GM23338 (cell line): ENCODE results near the gene AKR1D1. TPM values are rescaled to one million over a fixed set of nuclear protein-coding genes. Genes with fewer than 3 reads are reported as not detected.

Experiments used
- ATAC-seq: fragments of 200-7000 bp; cut with Tn5 transposase; 3 replicates; pipeline ENCODE4 v1.9.1; 2020
- DNase-seq: peaks from one replicate; pipeline ENCODE4 v3.0.0-alpha.2; 2015; ENCODE audit warnings: low spot score
- H2AFZ ChIP-seq: fragments of 200-600 bp; sonication (generic); 2 replicates; pipeline ENCODE4 v1.8.0; 2016; ENCODE audit warnings: antibody characterized with exemption, mild to moderate bottlenecking, moderate library complexity
- H3F3A ChIP-seq: fragments of 200-600 bp; sonication (generic); replicated peaks from 2 replicates; pipeline ENCODE4 v1.8.0; 2017; ENCODE audit warnings: antibody characterized with exemption, mixed run types, low read depth
- H3K27ac ChIP-seq: fragments of 200-600 bp; sonication (generic); 2 replicates; pipeline ENCODE4 v1.6.1; 2016; ENCODE audit warnings: low read depth
- H3K27me3 ChIP-seq: fragments of 200-600 bp; sonication (generic); 2 replicates; pipeline ENCODE4 v1.8.0; 2016; ENCODE audit warnings: mild to moderate bottlenecking, mixed run types, moderate library complexity; ENCODE audit not compliant: insufficient read depth
- H3K36me3 ChIP-seq: fragments of 200-600 bp; sonication (generic); 2 replicates; pipeline ENCODE4 v1.8.0; 2016; ENCODE audit warnings: mild to moderate bottlenecking; ENCODE audit not compliant: insufficient read depth
- H3K4me1 ChIP-seq: fragments of 200-600 bp; sonication (generic); 2 replicates; pipeline ENCODE4 v1.8.0; 2016; ENCODE audit warnings: mild to moderate bottlenecking, moderate library complexity; ENCODE audit not compliant: insufficient read depth
- H3K4me2 ChIP-seq: fragments of 200-600 bp; sonication (generic); 2 replicates; pipeline ENCODE4 v1.7.1; 2017; ENCODE audit warnings: mixed run types
- H3K4me3 ChIP-seq: fragments of 200-600 bp; sonication (generic); 2 replicates; pipeline ENCODE4 v1.6.1; 2016; ENCODE audit warnings: mixed run types
- H3K79me2 ChIP-seq: fragments of 200-600 bp; sonication (generic); replicated peaks from 2 replicates; pipeline ENCODE4 v1.8.0; 2017; ENCODE audit warnings: mild to moderate bottlenecking; ENCODE audit not compliant: insufficient read depth
- H3K9me2 ChIP-seq: fragments of 200-600 bp; sonication (generic); 2 replicates; pipeline ENCODE4 v1.8.0; 2017; ENCODE audit not compliant: insufficient read depth
- H4K20me1 ChIP-seq: fragments of 200-600 bp; sonication (generic); replicated peaks from 2 replicates; pipeline ENCODE4 v1.8.0; 2017; ENCODE audit warnings: mild to moderate bottlenecking; ENCODE audit not compliant: insufficient read depth
- H3K27ac Mint-ChIP-seq: 2 replicates; pipeline ENCODE4 v1.8.0; 2020; ENCODE audit warnings: inconsistent platforms, mild to moderate bottlenecking, moderate library complexity, mixed read lengths
- H3K27me3 Mint-ChIP-seq: 3 replicates; pipeline ENCODE4 v1.8.0; 2022; ENCODE audit warnings: low read depth, mild to moderate bottlenecking, moderate library complexity, mixed read lengths, inconsistent platforms; ENCODE audit not compliant: insufficient read depth, poor library complexity
- H3K36me3 Mint-ChIP-seq: 3 replicates; pipeline ENCODE4 v1.8.0; 2021; ENCODE audit warnings: low read depth, mild to moderate bottlenecking, inconsistent platforms, moderate library complexity, mixed read lengths
- H3K4me1 Mint-ChIP-seq: 3 replicates; pipeline ENCODE4 v1.8.0; 2020; ENCODE audit warnings: mild to moderate bottlenecking, inconsistent platforms, mixed read lengths
- H3K4me3 Mint-ChIP-seq: 3 replicates; pipeline ENCODE4 v1.8.0; 2021; ENCODE audit warnings: moderate library complexity, mild to moderate bottlenecking, inconsistent platforms, mixed read lengths
- H3K9me3 Mint-ChIP-seq: 3 replicates; pipeline ENCODE4 v1.8.0; 2020; ENCODE audit warnings: moderate library complexity, mild to moderate bottlenecking, inconsistent platforms, mixed read lengths
- EZH2phosphoT487 ChIP-seq: fragments of 200-600 bp; sonication (generic); IDR thresholded peaks from one replicate; pipeline ENCODE4 v1.8.1; 2018; ENCODE audit warnings: antibody characterized with exemption; ENCODE audit not compliant: unreplicated experiment
- JUNB ChIP-seq: IDR thresholded peaks from one replicate; pipeline ENCODE4 v1.6.1; 2016; ENCODE audit warnings: antibody characterized with exemption; ENCODE audit not compliant: unreplicated experiment
- NANOG ChIP-seq: IDR thresholded peaks from 2 replicates; pipeline ENCODE4 v1.6.1; 2016; ENCODE audit warnings: antibody characterized with exemption, borderline replicate concordance
- POLR2AphosphoS5 ChIP-seq: IDR thresholded peaks from 2 replicates; pipeline ENCODE4 v1.6.1; 2016; ENCODE audit warnings: antibody characterized with exemption, low read depth
- REST ChIP-seq: IDR thresholded peaks from one replicate; pipeline ENCODE4 v1.6.1; 2018; ENCODE audit warnings: antibody characterized with exemption; ENCODE audit not compliant: unreplicated experiment
- ZNF114 ChIP-seq: fragments of 250-450 bp; sonication (Bioruptor Pico); IDR thresholded peaks from 2 replicates; pipeline ENCODE4 v1.5.0; 2020; ENCODE audit warnings: mild to moderate bottlenecking, moderate library complexity
- polyA plus RNA-seq: library from polyadenylated mRNA; unstranded; fragments of >200 nt; fragmentation: Nextera tagmentation; extraction: Ambion mirVana; gene quantifications from 2 replicates; pipeline ENCODE4 v1.2.1, GENCODE V29; 2016
- total RNA-seq: library from RNA; depleted of rRNA; stranded (reverse); fragments of >200 nt; shearing (Covaris generic); gene quantifications from 2 replicates; pipeline ENCODE4 v1.2.3, GENCODE V29; 2014
- TF ChIP-seq, protein P1 (sequence below): fragments of 250-450 bp; sonication (Bioruptor Pico); IDR thresholded peaks from 2 replicates; pipeline ENCODE4 v1.5.0; 2020; ENCODE audit warnings: mild to moderate bottlenecking, moderate library complexity

Gene AKR1D1
- total and polyA plus RNA-seq, 2 experiments from 2014 or later: 0.14 TPM; not detected in 1

GRCh38 chr7:138065827-138066226 lies 10.4 kb upstream of the AKR1D1 start:
- Histone ChIP-seq H3F3A (no peaks in the 10 kb centered on the region), H3K79me2 (no peaks in the 10 kb centered on the region), H3K27me3 (no peaks in the 10 kb centered on the region), H2AFZ (no peak overlapping the region), H3K27ac (no peak overlapping the region), H3K36me3 (no peaks in the 10 kb centered on the region), H3K4me2 (no peak overlapping the region), H3K4me1 (no peaks in the 10 kb centered on the region), H3K4me3 (no peak overlapping the region), H3K9me2 (no peaks in the 10 kb centered on the region), H4K20me1 (no peaks in the 10 kb centered on the region)
- no peak for ATAC-seq
- H3K4me3 Mint-ChIP-seq: no peak overlapping the region
- H3K27ac Mint-ChIP-seq: no peak overlapping the region
- peaks cover 6% of the 10 kb centered on the region; the same call in 2 of the 3 replicates for H3K4me1 Mint-ChIP-seq
- H3K27me3 Mint-ChIP-seq: no peaks in the 10 kb centered on the region
- H3K36me3 Mint-ChIP-seq: no peaks in the 10 kb centered on the region
- DNase-seq: no peak
- TF ChIP-seq JUNB: no peak
- no peak for TF ChIP-seq POLR2AphosphoS5
- TF ChIP-seq EZH2phosphoT487: no peak
- TF ChIP-seq, protein P1, sequence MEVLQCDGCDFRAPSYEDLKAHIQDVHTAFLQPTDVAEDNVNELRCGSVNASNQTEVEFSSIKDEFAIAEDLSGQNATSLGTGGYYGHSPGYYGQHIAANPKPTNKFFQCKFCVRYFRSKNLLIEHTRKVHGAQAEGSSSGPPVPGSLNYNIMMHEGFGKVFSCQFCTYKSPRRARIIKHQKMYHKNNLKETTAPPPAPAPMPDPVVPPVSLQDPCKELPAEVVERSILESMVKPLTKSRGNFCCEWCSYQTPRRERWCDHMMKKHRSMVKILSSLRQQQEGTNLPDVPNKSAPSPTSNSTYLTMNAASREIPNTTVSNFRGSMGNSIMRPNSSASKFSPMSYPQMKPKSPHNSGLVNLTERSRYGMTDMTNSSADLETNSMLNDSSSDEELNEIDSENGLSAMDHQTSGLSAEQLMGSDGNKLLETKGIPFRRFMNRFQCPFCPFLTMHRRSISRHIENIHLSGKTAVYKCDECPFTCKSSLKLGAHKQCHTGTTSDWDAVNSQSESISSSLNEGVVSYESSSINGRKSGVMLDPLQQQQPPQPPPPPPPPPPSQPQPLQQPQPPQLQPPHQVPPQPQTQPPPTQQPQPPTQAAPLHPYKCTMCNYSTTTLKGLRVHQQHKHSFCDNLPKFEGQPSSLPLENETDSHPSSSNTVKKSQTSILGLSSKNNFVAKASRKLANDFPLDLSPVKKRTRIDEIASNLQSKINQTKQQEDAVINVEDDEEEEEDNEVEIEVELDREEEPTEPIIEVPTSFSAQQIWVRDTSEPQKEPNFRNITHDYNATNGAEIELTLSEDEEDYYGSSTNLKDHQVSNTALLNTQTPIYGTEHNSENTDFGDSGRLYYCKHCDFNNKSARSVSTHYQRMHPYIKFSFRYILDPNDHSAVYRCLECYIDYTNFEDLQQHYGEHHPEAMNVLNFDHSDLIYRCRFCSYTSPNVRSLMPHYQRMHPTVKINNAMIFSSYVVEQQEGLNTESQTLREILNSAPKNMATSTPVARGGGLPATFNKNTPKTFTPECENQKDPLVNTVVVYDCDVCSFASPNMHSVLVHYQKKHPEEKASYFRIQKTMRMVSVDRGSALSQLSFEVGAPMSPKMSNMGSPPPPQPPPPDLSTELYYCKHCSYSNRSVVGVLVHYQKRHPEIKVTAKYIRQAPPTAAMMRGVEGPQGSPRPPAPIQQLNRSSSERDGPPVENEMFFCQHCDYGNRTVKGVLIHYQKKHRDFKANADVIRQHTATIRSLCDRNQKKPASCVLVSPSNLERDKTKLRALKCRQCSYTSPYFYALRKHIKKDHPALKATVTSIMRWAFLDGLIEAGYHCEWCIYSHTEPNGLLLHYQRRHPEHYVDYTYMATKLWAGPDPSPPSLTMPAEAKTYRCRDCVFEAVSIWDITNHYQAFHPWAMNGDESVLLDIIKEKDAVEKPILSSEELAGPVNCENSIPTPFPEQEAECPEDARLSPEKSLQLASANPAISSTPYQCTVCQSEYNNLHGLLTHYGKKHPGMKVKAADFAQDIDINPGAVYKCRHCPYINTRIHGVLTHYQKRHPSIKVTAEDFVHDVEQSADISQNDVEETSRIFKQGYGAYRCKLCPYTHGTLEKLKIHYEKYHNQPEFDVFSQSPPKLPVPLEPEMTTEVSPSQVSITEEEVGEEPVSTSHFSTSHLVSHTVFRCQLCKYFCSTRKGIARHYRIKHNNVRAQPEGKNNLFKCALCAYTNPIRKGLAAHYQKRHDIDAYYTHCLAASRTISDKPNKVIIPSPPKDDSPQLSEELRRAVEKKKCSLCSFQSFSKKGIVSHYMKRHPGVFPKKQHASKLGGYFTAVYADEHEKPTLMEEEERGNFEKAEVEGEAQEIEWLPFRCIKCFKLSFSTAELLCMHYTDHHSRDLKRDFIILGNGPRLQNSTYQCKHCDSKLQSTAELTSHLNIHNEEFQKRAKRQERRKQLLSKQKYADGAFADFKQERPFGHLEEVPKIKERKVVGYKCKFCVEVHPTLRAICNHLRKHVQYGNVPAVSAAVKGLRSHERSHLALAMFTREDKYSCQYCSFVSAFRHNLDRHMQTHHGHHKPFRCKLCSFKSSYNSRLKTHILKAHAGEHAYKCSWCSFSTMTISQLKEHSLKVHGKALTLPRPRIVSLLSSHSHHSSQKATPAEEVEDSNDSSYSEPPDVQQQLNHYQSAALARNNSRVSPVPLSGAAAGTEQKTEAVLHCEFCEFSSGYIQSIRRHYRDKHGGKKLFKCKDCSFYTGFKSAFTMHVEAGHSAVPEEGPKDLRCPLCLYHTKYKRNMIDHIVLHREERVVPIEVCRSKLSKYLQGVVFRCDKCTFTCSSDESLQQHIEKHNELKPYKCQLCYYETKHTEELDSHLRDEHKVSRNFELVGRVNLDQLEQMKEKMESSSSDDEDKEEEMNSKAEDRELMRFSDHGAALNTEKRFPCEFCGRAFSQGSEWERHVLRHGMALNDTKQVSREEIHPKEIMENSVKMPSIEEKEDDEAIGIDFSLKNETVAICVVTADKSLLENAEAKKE (CRISPR knock-in tag): no peak
- TF ChIP-seq REST: no peak
- no peak for TF ChIP-seq NANOG
- TF ChIP-seq ZNF114 (CRISPR knock-in tag): no peak
- no peaks in the 10 kb centered on the region for H3K9me3 Mint-ChIP-seq
